Upper lobe of left lung (tissue), 4 donors: Measurements from ENCODE around the gene CDC45.
A peak's percentile ranks its signal among the peaks of the same experiment; 100 is the strongest.

Source experiments
- EP300 ChIP-seq, 4 donors: sonication (generic); formaldehyde crosslinking; IDR thresholded peaks; one replicate each; pipeline ENCODE4 v1.5.1; 2017; ENCODE audit warnings: antibody characterized with exemption in 4 of 4, control low read depth in 2 of 4
- POLR2A ChIP-seq, 4 donors: fragments of 450-650 bp; IDR thresholded peaks; one replicate each; pipeline ENCODE4 v1.5.1; 2016 to 2017; ENCODE audit warnings: antibody characterized with exemption in 4 of 4, mild to moderate bottlenecking in 2 of 4
- POLR2AphosphoS5 ChIP-seq, 2 donors: sonication (generic); formaldehyde crosslinking; IDR thresholded peaks; one replicate each; pipeline ENCODE4 v1.5.1; 2017; ENCODE audit warnings: antibody characterized with exemption in 2 of 2
- TF ChIP-seq, protein P1 (sequence below), 6 experiments: fragments of 450-650 bp in 4 of 6; fragments of 200-600 bp in 2 of 6; sonication (generic) in 2 of 6; IDR thresholded peaks; one replicate each; pipeline ENCODE4 v1.5.1; 2016 to 2019; ENCODE audit warnings: antibody characterized with exemption in 6 of 6

DNA sequence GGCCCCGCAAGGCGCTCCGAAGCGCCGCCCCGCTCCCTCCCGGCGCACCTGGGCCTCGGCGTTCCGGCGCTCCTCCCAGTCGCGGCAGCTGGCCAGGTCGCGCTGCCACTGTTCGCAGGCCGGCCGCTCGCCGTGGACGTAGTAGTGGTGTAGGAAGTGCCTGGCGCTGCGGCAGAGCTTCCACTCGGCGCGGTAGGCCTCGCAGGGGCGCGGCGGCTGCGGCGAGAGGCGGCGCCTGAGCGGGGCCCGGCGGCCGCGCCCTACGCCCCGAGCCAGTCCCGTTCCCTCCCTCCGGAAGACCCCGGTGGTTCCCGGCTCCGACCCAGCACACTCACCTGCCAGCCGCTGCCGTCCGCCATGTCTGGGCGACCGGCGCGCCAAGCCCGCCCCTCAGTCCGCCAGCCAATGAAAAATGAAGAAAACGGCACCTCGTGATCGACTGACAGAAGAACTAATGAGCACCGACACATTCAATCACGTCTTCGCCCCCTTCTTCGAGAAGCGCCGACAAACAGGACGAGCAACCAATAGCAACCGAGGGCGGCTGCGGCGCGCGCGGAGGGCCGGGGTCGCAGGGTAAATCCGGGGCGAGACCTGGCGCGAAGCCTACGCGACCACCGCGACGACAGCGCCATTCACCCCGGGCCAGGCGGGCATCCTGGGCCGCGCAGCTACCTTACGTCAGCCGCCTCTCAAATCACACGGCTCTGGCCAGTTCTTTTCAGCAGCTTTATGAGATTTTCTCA, 32.2 kb upstream of the CDC45 start, which contains the start of gene C22orf39:
- TF ChIP-seq, protein P1, sequence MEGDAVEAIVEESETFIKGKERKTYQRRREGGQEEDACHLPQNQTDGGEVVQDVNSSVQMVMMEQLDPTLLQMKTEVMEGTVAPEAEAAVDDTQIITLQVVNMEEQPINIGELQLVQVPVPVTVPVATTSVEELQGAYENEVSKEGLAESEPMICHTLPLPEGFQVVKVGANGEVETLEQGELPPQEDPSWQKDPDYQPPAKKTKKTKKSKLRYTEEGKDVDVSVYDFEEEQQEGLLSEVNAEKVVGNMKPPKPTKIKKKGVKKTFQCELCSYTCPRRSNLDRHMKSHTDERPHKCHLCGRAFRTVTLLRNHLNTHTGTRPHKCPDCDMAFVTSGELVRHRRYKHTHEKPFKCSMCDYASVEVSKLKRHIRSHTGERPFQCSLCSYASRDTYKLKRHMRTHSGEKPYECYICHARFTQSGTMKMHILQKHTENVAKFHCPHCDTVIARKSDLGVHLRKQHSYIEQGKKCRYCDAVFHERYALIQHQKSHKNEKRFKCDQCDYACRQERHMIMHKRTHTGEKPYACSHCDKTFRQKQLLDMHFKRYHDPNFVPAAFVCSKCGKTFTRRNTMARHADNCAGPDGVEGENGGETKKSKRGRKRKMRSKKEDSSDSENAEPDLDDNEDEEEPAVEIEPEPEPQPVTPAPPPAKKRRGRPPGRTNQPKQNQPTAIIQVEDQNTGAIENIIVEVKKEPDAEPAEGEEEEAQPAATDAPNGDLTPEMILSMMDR (IDR thresholded peaks at IDR 0.05), result peak in 1 of 6 experiments; percentile 21
- TF ChIP-seq POLR2A (IDR thresholded peaks at IDR 0.05) (peak; percentile 15 to 96 (median 84)), POLR2AphosphoS5 (IDR thresholded peaks at IDR 0.05) (peak; percentile 77 to 87), EP300 (IDR thresholded peaks at IDR 0.05) (no peak)
